NB4 (cell line): Measurements from ENCODE around the gene HADHB.
A peak's percentile ranks its signal among the peaks of the same experiment; 100 is the strongest.
"Not testable (repeated sequence)": the region's sequence is repeated elsewhere in the genome, so short reads cannot be mapped to it uniquely, and the experiment has no call there.

Source experiments
- DNase-seq: peaks from one replicate; pipeline ENCODE4 v3.0.0; 2010; ENCODE audit warnings: low read depth
- H3K4me3 ChIP-seq: one replicate; pipeline ENCODE4 v1.5.1; 2011; ENCODE audit warnings: mild to moderate bottlenecking, low read depth, low read length, moderate library complexity
- CTCF ChIP-seq: IDR thresholded peaks from one replicate; pipeline ENCODE4 v1.5.1; 2012; ENCODE audit warnings: low read depth, low read length
- MAX ChIP-seq: IDR thresholded peaks from 2 replicates; pipeline ENCODE4 v1.6.1; 2011; ENCODE audit warnings: low read depth, low read length
- MYC ChIP-seq: IDR thresholded peaks from 2 replicates; pipeline ENCODE4 v1.6.1; 2011; ENCODE audit warnings: low read depth, low read length
- POLR2A ChIP-seq: IDR thresholded peaks from 2 replicates; pipeline ENCODE4 v1.6.1; 2011; ENCODE audit warnings: mild to moderate bottlenecking; ENCODE audit not compliant: insufficient read length; ENCODE audit errors: extremely low read depth

The HADHB gene

GRCh38 chr2:26298638-26299393 is 54.1 kb downstream of the HADHB start:
- H3K4me3 ChIP-seq = peak overlapping the region; percentile 53
- no peak for TF ChIP-seq MYC
- no peak for TF ChIP-seq POLR2A
- no peak for TF ChIP-seq MAX
- TF ChIP-seq CTCF = no peak
- DNase-seq = no peak

- no peak for TF ChIP-seq MYC
- no peak for TF ChIP-seq POLR2A
- no peak for TF ChIP-seq CTCF
- no peak for TF ChIP-seq MAX
- peak; percentile 53 for DNase-seq
- H3K4me3 ChIP-seq = peak overlapping the region; percentile 53
These were observed 54.8 kb downstream of the HADHB start for GRCh38 chr2:26299471-26300101.

GRCh38 chr2:26300234-26300925 is 55.6 kb downstream of the HADHB start:
- H3K4me3 ChIP-seq = no peak overlapping the region
- TF ChIP-seq POLR2A (no peak), MAX (peak; percentile 68), CTCF (no peak), MYC (0 out of 2 replicates have a peak, but pooled peaks have one; percentile 11)
- peak; percentile 31 for DNase-seq

DNA sequence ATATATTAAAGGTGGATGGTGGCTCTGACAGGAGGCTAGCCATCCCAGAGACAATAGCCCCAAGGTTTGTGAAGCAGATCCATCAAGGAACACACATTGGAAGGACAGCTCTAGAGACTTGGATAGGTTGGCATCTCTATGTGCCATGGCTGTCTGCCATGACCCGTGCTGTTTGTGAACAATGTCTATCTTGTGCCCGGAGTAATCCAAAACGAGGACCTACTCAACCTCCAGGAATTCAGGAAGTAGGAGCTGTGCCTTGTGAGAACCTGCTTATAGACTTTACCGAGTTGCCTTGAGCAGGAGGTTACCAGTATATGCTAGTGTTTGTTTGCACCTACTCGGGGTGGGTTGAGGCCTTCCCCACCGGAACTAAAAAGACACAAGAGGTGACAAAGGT is 58.1 kb downstream of the HADHB start:
- TF ChIP-seq POLR2A (no peak), CTCF (no peak), MYC (no peak), MAX (no peak)
- no peak for DNase-seq
- H3K4me3 ChIP-seq = no peak overlapping the region

GRCh38 chr2:26305094-26305493 is 60.4 kb downstream of the HADHB start:
- H3K4me3 ChIP-seq, DNase-seq: not testable (repeated sequence)

GRCh38 chr2:26305540-26305939 is 60.8 kb downstream of the HADHB start:
- no peak for DNase-seq
- TF ChIP-seq CTCF = no peak
- no peak for TF ChIP-seq POLR2A
- no peak for TF ChIP-seq MYC
- no peak for TF ChIP-seq MAX
- no peak overlapping the region for H3K4me3 ChIP-seq
